Sigmoid colon (tissue), 7 donors: ENCODE measurements around the gene ANKH. TPM values are rescaled to one million over a fixed set of nuclear protein-coding genes. Genes with fewer than 3 reads are reported as not detected.

Source experiments
- DNase-seq: peaks from one replicate; pipeline ENCODE4 v3.0.0-alpha.2; 2019
- H3K27ac ChIP-seq, 4 donors: fragments of 200-600 bp; sonication (generic); one replicate each; pipeline ENCODE4 v1.5.1; 2016 to 2019; ENCODE audit warnings: mild to moderate bottlenecking in 1 of 4
- H3K27me3 ChIP-seq, 3 donors: fragments of 200-600 bp; sonication (generic); one replicate each; pipeline ENCODE4 v1.5.1; 2019; ENCODE audit warnings: mild to moderate bottlenecking in 1 of 3
- H3K36me3 ChIP-seq, 4 donors: fragments of 200-600 bp; sonication (generic); one replicate each; pipeline ENCODE4 v1.5.1; 2016 to 2019
- H3K4me1 ChIP-seq, 4 donors: fragments of 200-600 bp; sonication (generic); one replicate each; pipeline ENCODE4 v1.5.1; 2017 to 2019
- H3K4me3 ChIP-seq, 4 donors: fragments of 200-600 bp; sonication (generic); one replicate each; pipeline ENCODE4 v1.5.1; 2017 to 2019; ENCODE audit warnings: mild to moderate bottlenecking in 2 of 4, moderate library complexity in 1 of 4
- H3K9me3 ChIP-seq, 4 donors: fragments of 200-600 bp in 3 of 4; sonication (generic) in 3 of 4; one replicate each; pipeline versions ENCODE4 v1.5.1 to v1.6.1; 2013 to 2019
- CTCF ChIP-seq, 4 experiments: fragments of 450-650 bp in 3 of 4; fragments of 200-600 bp in 1 of 4; IDR thresholded peaks; one replicate each; pipeline ENCODE4 v1.5.1; 2016 to 2019; ENCODE audit warnings: antibody characterized with exemption in 4 of 4, mild to moderate bottlenecking in 3 of 4, moderate library complexity in 2 of 4
- EP300 ChIP-seq, 4 donors: sonication (generic); formaldehyde crosslinking; IDR thresholded peaks; one replicate each; pipeline ENCODE4 v1.6.1; 2017; ENCODE audit warnings: antibody characterized with exemption in 4 of 4
- POLR2A ChIP-seq, 2 donors: fragments of 450-650 bp; IDR thresholded peaks; one replicate each; pipeline ENCODE4 v1.6.1; 2016; ENCODE audit warnings: antibody characterized with exemption in 2 of 2, mild to moderate bottlenecking in 2 of 2, moderate library complexity in 2 of 2
- POLR2AphosphoS5 ChIP-seq, 4 donors: sonication (generic); formaldehyde crosslinking; IDR thresholded peaks; one replicate each; pipeline ENCODE4 v1.6.1; 2017; ENCODE audit warnings: antibody characterized with exemption in 4 of 4
- WGBS, 2 donors: extraction: QIAGEN DNeasy Blood & Tissue Kit; methylation state at CpG; one replicate each; pipeline ENCODE4 v1.1.7; 2013; 5-methylcytosine and 5-hydroxymethylcytosine counted together
- intact Hi-C: fragments of 100-400 bp; cut with DNase I; formaldehyde crosslinking; loops from one replicate; pipeline ENCODE4 v1.15.1; 2023
- polyA plus RNA-seq, 3 donors: library from polyadenylated mRNA; stranded (reverse); fragments of 200-250 nt; gene quantifications; one replicate each; pipeline ENCODE4 v1.2.3, GENCODE V29; 2013
- total RNA-seq, 4 donors: library from RNA; depleted of rRNA; stranded (reverse); fragments of >200 nt; gene quantifications; one replicate each; pipeline ENCODE4 v1.1.0, GENCODE V29; 2016
- donor health status: healthy with polysubstance abuse.
- donor health status: Bipolar disorder and iron deficiency.
- donor health status: healthy.

The ANKH gene
- total and polyA plus RNA-seq, 7 donors: 16.4 to 49.9 (median 24.7) TPM

GRCh38 chr5:14810282-14810681 is 61.3 kb downstream of the ANKH start:
- intact Hi-C loops: no loop called here
- no peaks in the 10 kb centered on the region for H3K9me3 ChIP-seq
- TF ChIP-seq CTCF (IDR thresholded peaks at IDR 0.05): no peak
- H3K4me3 ChIP-seq: no peak overlapping the region
- no peak for DNase-seq
- peak overlapping the region in 2 of 4 donors; percentile 39 to 45 for H3K27ac ChIP-seq
- H3K27me3 ChIP-seq: no peaks in the 10 kb centered on the region
- peaks cover 0 to 5% (median 0%) of the 10 kb centered on the region in 4 donors for H3K4me1 ChIP-seq
- 95% methylated on average over 6 of the region's 6 CpGs for WGBS, 2 donors
- H3K36me3 ChIP-seq: no peaks in the 10 kb centered on the region

GRCh38 chr5:14809369-14810155 is 62.0 kb downstream of the ANKH start:
- Histone ChIP-seq H3K27ac (peak overlapping the region in 2 of 4 donors; percentile 39 to 45), H3K36me3 (no peaks in the 10 kb centered on the region), H3K9me3 (no peaks in the 10 kb centered on the region), H3K4me3 (no peak overlapping the region), H3K27me3 (no peaks in the 10 kb centered on the region), H3K4me1 (peaks cover 0 to 5% (median 0%) of the 10 kb centered on the region in 4 donors)
- 45 to 70% methylated on average over 11 of the region's 11 CpGs for WGBS, 2 donors
- TF ChIP-seq CTCF (IDR thresholded peaks at IDR 0.05): no peak
- TF ChIP-seq POLR2AphosphoS5 (IDR thresholded peaks at IDR 0.05): no peak
- no peak for TF ChIP-seq EP300 (IDR thresholded peaks at IDR 0.05)
- TF ChIP-seq POLR2A (IDR thresholded peaks at IDR 0.05): no peak
- intact Hi-C loops: no loop called here
- DNase-seq: peak; percentile 73

- DNase-seq: no peak
Measured at GRCh38 chr5:14807471-14807870, 64.1 kb downstream of the ANKH start.

GRCh38 chr5:14806456-14806855 is 65.1 kb downstream of the ANKH start:
- TF ChIP-seq POLR2A (IDR thresholded peaks at IDR 0.05): no peak
- TF ChIP-seq POLR2AphosphoS5 (IDR thresholded peaks at IDR 0.05): peak in 1 of 4 donors; percentile 25
- no peak for TF ChIP-seq CTCF (IDR thresholded peaks at IDR 0.05)
- TF ChIP-seq EP300 (IDR thresholded peaks at IDR 0.05): no peak
- peak; percentile 72 for DNase-seq
- WGBS, 2 donors: 85 to 87% methylated on average over 7 of the region's 7 CpGs
- intact Hi-C loops: no loop called here
- Histone ChIP-seq H3K9me3 (no peaks in the 10 kb centered on the region), H3K4me1 (peaks cover 0 to 1% (median 0%) of the 10 kb centered on the region in 4 donors), H3K27me3 (no peaks in the 10 kb centered on the region), H3K4me3 (no peak overlapping the region), H3K27ac (no peak overlapping the region), H3K36me3 (no peaks in the 10 kb centered on the region)

More at GRCh38 chr5:14807471-14807870, 64.1 kb downstream of the ANKH start:
- no peaks in the 10 kb centered on the region for H3K9me3 ChIP-seq
- 49 to 76% methylated on average over 3 of the region's 3 CpGs for WGBS, 2 donors
- no peaks in the 10 kb centered on the region for H3K27me3 ChIP-seq
- intact Hi-C loops: no loop called here
- TF ChIP-seq CTCF (IDR thresholded peaks at IDR 0.05) (no peak), EP300 (IDR thresholded peaks at IDR 0.05) (no peak), POLR2A (IDR thresholded peaks at IDR 0.05) (no peak), POLR2AphosphoS5 (IDR thresholded peaks at IDR 0.05) (no peak)
- H3K4me3 ChIP-seq: no peak overlapping the region
- H3K4me1 ChIP-seq: peaks cover 0 to 5% (median 0%) of the 10 kb centered on the region in 4 donors
- H3K27ac ChIP-seq: no peak overlapping the region
- no peaks in the 10 kb centered on the region for H3K36me3 ChIP-seq
